ENCODE data around the gene DGCR2. TPM values are rescaled to one million over a fixed set of nuclear protein-coding genes. Genes with fewer than 3 reads are reported as not detected.
A peak's percentile ranks its signal among the peaks of the same experiment; 100 is the strongest.

DGCR2 gene
- total RNA-seq, 1 donor, result 43.4 TPM

DNA sequence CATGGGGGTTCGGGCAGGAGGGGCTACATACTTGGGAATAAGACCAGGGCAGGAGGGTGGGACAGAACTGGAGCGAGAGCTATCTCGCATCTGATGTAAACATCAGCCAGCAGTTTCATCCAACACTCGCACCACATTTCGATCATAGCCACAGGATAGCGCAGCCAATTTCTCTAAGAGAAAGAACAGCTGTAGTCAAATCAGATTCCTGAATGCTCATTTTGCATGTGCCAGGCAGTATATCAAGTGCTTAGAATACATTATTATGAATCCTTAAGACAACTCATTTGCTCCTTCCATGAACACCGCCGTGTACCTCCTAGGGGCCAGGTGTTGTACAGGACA lies 14.5 kb downstream of the DGCR2 start:
- no peak overlapping the region for H2AFZ ChIP-seq (ENCODE audit: low read length)
- no peak for DNase-seq (ENCODE audit: insufficient read length, low spot score, missing footprints)
- H3K27me3 ChIP-seq (ENCODE audit: insufficient read depth, low read length), result no peaks in the 10 kb centered on the region
- no peak overlapping the region for H3K4me2 ChIP-seq (ENCODE audit: insufficient read depth, low read length)
- peaks cover 3% of the 10 kb centered on the region for H3K4me1 ChIP-seq (ENCODE audit: insufficient read depth, low read length)
- H3K27ac ChIP-seq (ENCODE audit: low read depth, low read length), result no peak overlapping the region
- no peak for TF ChIP-seq CTCF (IDR thresholded peaks at IDR 0.05; ENCODE audit: extremely low read depth, low read depth, low read length)
- no peaks in the 10 kb centered on the region for H3K36me3 ChIP-seq (ENCODE audit: insufficient read depth, low read length)
- H3K79me2 ChIP-seq (ENCODE audit: insufficient read depth, low read length), result peaks cover 80% of the 10 kb centered on the region
- no peak overlapping the region for H3K4me3 ChIP-seq (ENCODE audit: insufficient read depth, low read length)
- no peaks in the 10 kb centered on the region for H3K9me3 ChIP-seq (ENCODE audit: low read depth, low read length)
- peaks cover 84% of the 10 kb centered on the region for H4K20me1 ChIP-seq (ENCODE audit: insufficient read depth, low read length)

- H3K4me2 ChIP-seq (ENCODE audit: insufficient read depth, low read length), result no peak overlapping the region
- no peak overlapping the region for H3K27ac ChIP-seq (ENCODE audit: low read depth, low read length)
- no peak for TF ChIP-seq CTCF (IDR thresholded peaks at IDR 0.05; ENCODE audit: extremely low read depth, low read depth, low read length)
- H3K27me3 ChIP-seq (ENCODE audit: insufficient read depth, low read length), result no peaks in the 10 kb centered on the region
- H3K36me3 ChIP-seq (ENCODE audit: insufficient read depth, low read length), result no peaks in the 10 kb centered on the region
- no peaks in the 10 kb centered on the region for H3K9me3 ChIP-seq (ENCODE audit: low read depth, low read length)
- no peak overlapping the region for H2AFZ ChIP-seq (ENCODE audit: low read length)
- peaks cover 82% of the 10 kb centered on the region for H4K20me1 ChIP-seq (ENCODE audit: insufficient read depth, low read length)
- peaks cover 84% of the 10 kb centered on the region for H3K79me2 ChIP-seq (ENCODE audit: insufficient read depth, low read length)
- no peak overlapping the region for H3K4me3 ChIP-seq (ENCODE audit: insufficient read depth, low read length)
- H3K4me1 ChIP-seq (ENCODE audit: insufficient read depth, low read length), result peaks cover 3% of the 10 kb centered on the region
- no peak for DNase-seq (ENCODE audit: insufficient read length, low spot score, missing footprints)
Observed at GRCh38 chr22:19106886-19107729, 15.1 kb downstream of the DGCR2 start.

DNA sequence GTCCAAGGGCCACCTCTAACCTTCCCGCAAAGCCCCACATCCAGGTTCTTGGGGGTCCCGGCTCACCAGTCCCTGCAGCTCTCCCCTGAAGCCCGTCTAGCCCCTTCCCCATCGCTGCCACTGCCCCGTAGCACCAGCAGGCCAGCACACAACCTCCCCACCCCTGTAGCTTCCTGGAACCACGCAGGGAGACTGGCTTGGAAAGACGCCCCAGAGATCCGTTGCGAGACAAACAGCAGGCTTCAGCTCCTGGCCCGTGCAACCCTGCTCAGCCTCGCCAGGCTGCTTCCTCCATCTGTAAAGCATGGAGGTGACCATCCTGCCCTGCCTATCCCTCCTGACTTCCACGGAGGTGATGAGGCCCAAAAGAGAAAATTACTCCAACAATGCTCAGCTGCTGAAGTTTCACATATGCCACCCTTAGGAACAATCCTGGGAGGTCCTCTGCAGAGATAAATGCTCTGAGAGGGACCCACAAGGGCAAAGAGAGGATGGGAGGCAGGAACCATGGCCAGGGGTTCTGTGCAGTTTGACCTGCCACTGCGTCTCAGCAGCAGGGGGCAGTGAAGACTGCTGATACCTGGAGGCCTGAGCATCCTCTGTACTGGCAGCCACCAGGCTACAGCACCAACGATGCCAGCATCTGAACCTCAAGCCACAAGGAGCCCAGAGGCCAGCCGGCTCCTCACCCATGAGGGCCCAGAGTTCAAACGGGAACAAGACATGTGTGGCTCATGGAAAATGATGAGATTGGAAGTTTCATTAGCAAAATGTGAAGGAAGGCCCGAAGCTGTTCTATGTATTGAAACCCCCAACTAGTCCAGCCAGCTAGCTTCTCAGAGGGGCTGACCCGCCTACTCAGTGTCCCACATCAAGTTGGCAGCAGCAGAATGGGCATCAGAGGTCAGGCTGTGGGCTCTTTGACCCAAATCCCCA lies 16.1 kb downstream of the DGCR2 start:
- H3K36me3 ChIP-seq (ENCODE audit: insufficient read depth, low read length), result no peaks in the 10 kb centered on the region
- no peaks in the 10 kb centered on the region for H3K27me3 ChIP-seq (ENCODE audit: insufficient read depth, low read length)
- DNase-seq (ENCODE audit: insufficient read length, low spot score, missing footprints), result no peak
- peaks cover 77% of the 10 kb centered on the region for H4K20me1 ChIP-seq (ENCODE audit: insufficient read depth, low read length)
- TF ChIP-seq CTCF (IDR thresholded peaks at IDR 0.05; ENCODE audit: extremely low read depth, low read depth, low read length), result peak; percentile 26
- H3K79me2 ChIP-seq (ENCODE audit: insufficient read depth, low read length), result peaks cover 88% of the 10 kb centered on the region
- no peak overlapping the region for H3K4me2 ChIP-seq (ENCODE audit: insufficient read depth, low read length)
- no peak overlapping the region for H3K27ac ChIP-seq (ENCODE audit: low read depth, low read length)
- no peak overlapping the region for H2AFZ ChIP-seq (ENCODE audit: low read length)
- H3K4me3 ChIP-seq (ENCODE audit: insufficient read depth, low read length), result no peak overlapping the region
- H3K9me3 ChIP-seq (ENCODE audit: low read depth, low read length), result no peaks in the 10 kb centered on the region
- peaks cover 3% of the 10 kb centered on the region for H3K4me1 ChIP-seq (ENCODE audit: insufficient read depth, low read length)

GRCh38 chr22:19105456-19105855 lies 16.8 kb downstream of the DGCR2 start:
- no peaks in the 10 kb centered on the region for H3K27me3 ChIP-seq (ENCODE audit: insufficient read depth, low read length)
- H2AFZ ChIP-seq (ENCODE audit: low read length), result no peak overlapping the region
- H3K4me3 ChIP-seq (ENCODE audit: insufficient read depth, low read length), result no peak overlapping the region
- H3K9me3 ChIP-seq (ENCODE audit: low read depth, low read length), result no peaks in the 10 kb centered on the region
- H3K27ac ChIP-seq (ENCODE audit: low read depth, low read length), result no peak overlapping the region
- DNase-seq (ENCODE audit: insufficient read length, low spot score, missing footprints), result no peak
- peaks cover 78% of the 10 kb centered on the region for H4K20me1 ChIP-seq (ENCODE audit: insufficient read depth, low read length)
- no peak overlapping the region for H3K4me2 ChIP-seq (ENCODE audit: insufficient read depth, low read length)
- peaks cover 88% of the 10 kb centered on the region for H3K79me2 ChIP-seq (ENCODE audit: insufficient read depth, low read length)
- TF ChIP-seq CTCF (IDR thresholded peaks at IDR 0.05; ENCODE audit: extremely low read depth, low read depth, low read length), result no peak
- H3K36me3 ChIP-seq (ENCODE audit: insufficient read depth, low read length), result peaks cover 3% of the 10 kb centered on the region
- peaks cover 3% of the 10 kb centered on the region for H3K4me1 ChIP-seq (ENCODE audit: insufficient read depth, low read length)
